H1 (cell line): ENCODE results near the gene SLC25A40.

Source experiments
- CBX5 ChIP-seq: fragments of 300-800, 300-1000 bp; sonication (generic); IDR thresholded peaks from 2 replicates; pipeline ENCODE4 v1.7.1; 2016; ENCODE audit warnings: antibody characterized with exemption, low read length, low read depth
- POLR2AphosphoS5 ChIP-seq: IDR thresholded peaks from 2 replicates; pipeline ENCODE4 v1.6.1; 2011; ENCODE audit warnings: low read depth, low read length
- SIN3A ChIP-seq, 2 experiments: IDR thresholded peaks in 1 of 2; conservative IDR thresholded peaks in 1 of 2; 2 replicates each; pipeline ENCODE4 v1.6.1; 2011 to 2012; ENCODE audit warnings: low read length in 2 of 2, improper control_type of control experiment in 1 of 2, low read depth in 1 of 2, mild to moderate bottlenecking in 1 of 2

- TF ChIP-seq POLR2AphosphoS5, result no peak
- no peak for TF ChIP-seq SIN3A (conservative IDR thresholded peaks at IDR 0.05 in 1 of 2, IDR thresholded peaks at IDR 0.05 in 1 of 2; ENCODE audit: low read depth in 1 of 2, low read length in 2 of 2)
- no peak for TF ChIP-seq CBX5
Measured at GRCh38 chr7:87852306-87852705, 23.9 kb downstream of the SLC25A40 start.
